Keratinocyte (primary cell): ENCODE results near the gene EFCAB6.

Source experiments
- CTCF ChIP-seq, 3 experiments: IDR thresholded peaks in 1 of 3; conservative IDR thresholded peaks in 1 of 3; optimal IDR thresholded peaks in 1 of 3; 2 replicates in 2 of 3; 3 replicates in 1 of 3; pipeline versions ENCODE3 to v1.5.1; 2011; ENCODE audit warnings: low read length in 3 of 3, mild to moderate bottlenecking in 3 of 3, moderate library complexity in 2 of 3, control low read depth in 1 of 3, inconsistent platforms in 1 of 3; ENCODE audit not compliant: insufficient read depth in 2 of 3; ENCODE audit errors: extremely low read depth in 1 of 3
- EZH2 ChIP-seq: IDR thresholded peaks from one replicate; pipeline ENCODE4 v1.6.1; 2012; ENCODE audit warnings: inconsistent platforms, mild to moderate bottlenecking, low read length, moderate library complexity

GRCh38 chr22:43823353-43823908 lies 11.3 kb upstream of the EFCAB6 start:
- TF ChIP-seq CTCF (optimal IDR thresholded peaks at IDR 0.05 in 1 of 3, IDR thresholded peaks at IDR 0.05 in 1 of 3, conservative IDR thresholded peaks at IDR 0.05 in 1 of 3; ENCODE audit: extremely low read depth in 1 of 3, insufficient read depth in 2 of 3, low read length in 3 of 3) (no peak), EZH2 (no peak)
